Measurements from ENCODE around the gene THAP7.

- TF ChIP-seq CTCF (conservative IDR thresholded peaks at IDR 0.05; ENCODE audit: low read depth, low read length) (no peak), POLR2A (IDR thresholded peaks at IDR 0.05; ENCODE audit: low read depth, low read length) (no peak), CHD1 (IDR thresholded peaks at IDR 0.05; ENCODE audit: low read depth, low read length) (no peak)
Observed at GRCh38 chr22:20953342-20953608, 48.6 kb downstream of the THAP7 start.
